Measurements from ENCODE around the gene SNAPIN. TPM values are rescaled to one million over a fixed set of nuclear protein-coding genes. Genes with fewer than 3 reads are reported as not detected.

Gene SNAPIN
- total RNA-seq, 2 experiments from 2014 or later, result 37.9 TPM

DNA sequence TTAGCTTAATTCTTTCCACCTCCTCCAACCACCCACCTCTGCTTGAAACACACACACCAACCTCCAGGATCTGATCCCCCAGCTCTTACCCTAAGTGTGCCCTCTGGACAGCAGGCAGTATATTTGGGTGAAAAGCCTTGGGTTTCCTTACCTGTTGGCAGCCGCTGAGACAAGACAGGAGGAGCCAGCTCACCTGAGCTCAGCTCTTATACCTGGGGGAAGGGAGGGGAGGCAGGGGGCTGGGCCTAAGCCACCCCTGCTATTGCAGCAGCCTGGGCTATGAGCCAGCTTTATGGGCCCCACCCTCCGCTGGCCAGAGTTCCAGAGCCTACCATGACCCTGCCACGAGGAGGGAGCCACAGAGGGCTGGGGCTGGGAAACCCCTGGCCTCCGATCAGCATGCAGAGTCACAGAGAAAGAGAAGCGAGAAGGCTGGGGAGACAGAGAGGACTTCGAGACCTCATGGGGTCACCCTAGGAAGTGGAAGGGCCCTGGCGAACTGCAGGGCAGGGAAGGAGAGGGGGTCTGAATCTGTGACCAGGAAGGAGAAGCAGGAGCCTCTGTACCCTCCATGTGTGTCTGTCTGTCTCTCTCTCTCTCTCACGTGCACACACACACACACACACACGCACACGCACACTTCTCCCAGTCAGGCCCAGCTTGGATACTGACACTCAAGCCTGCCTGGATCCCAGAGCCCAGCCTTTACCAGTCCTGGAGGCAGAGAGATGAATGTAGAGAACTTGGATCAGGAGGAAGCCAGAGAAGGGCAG is 42.2 kb upstream of the SNAPIN start, which contains the start of gene S100A14:
TSS of gene S100A14 (minus strand) at position 182 of the 773 bp plus-strand sequence. CDS start 467 bp downstream, outside the sequence.
- Mint-ChIP-seq H3K4me3 (no peak within 1 kb of the TSS), H3K9me3 (no peaks in the 10 kb centered on the region), H3K27ac (no peak within 1 kb of the TSS), H3K27me3 (peaks cover 3% of the 10 kb centered on the region), H3K36me3 (no peaks in the 10 kb centered on the region), H3K4me1 (no peaks in the 10 kb centered on the region)
- DNase-seq (no peak), ATAC-seq (ENCODE audit: low read depth) (no peak)
- POLR2A ChIA-PET, result interaction anchor here (1.2 kb wide), 1 partner anchor 17 kb away, joined by 5 read pairs; the partner anchor contains the start of gene CHTOP

GRCh38 chr1:153616917-153617311 is 41.6 kb upstream of the SNAPIN start:
- Mint-ChIP-seq H3K9me3 (no peaks in the 10 kb centered on the region), H3K27ac (no peak overlapping the region), H3K4me1 (no peaks in the 10 kb centered on the region), H3K4me3 (no peak overlapping the region), H3K36me3 (no peaks in the 10 kb centered on the region), H3K27me3 (peaks cover 2% of the 10 kb centered on the region)
- no peak for ATAC-seq (ENCODE audit: low read depth)
- POLR2A ChIA-PET, result no interaction called here
- no peak for DNase-seq

GRCh38 chr1:153617663-153618062 is 40.8 kb upstream of the SNAPIN start:
- H3K4me1 Mint-ChIP-seq, result no peaks in the 10 kb centered on the region
- no peak for ATAC-seq (ENCODE audit: low read depth)
- DNase-seq, result no peak
- no peak overlapping the region for H3K27ac Mint-ChIP-seq
- H3K27me3 Mint-ChIP-seq, result no peaks in the 10 kb centered on the region
- no peaks in the 10 kb centered on the region for H3K9me3 Mint-ChIP-seq
- no peak overlapping the region for H3K4me3 Mint-ChIP-seq
- H3K36me3 Mint-ChIP-seq, result no peaks in the 10 kb centered on the region
- POLR2A ChIA-PET, result no interaction called here

DNA sequence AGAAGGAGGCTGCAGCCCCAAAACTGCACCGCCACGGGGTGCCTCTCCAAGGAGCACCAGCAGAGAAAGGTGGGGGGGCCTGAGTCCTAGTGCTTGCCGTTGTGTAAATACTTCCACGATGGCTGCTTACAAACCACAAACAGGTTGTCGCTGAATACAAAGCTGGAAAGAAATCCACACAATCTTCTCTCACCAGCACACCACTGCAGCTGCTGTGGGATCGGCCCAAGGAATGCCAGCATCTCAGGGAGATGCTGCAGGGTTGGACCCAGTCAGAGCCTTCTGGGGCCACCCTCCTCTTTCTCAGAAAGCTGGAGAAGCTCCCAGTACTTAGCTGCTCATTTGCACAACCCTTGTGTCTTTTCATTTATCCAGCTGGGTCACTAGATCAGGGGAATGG is 39.3 kb upstream of the SNAPIN start:
- H3K27me3 Mint-ChIP-seq, result no peaks in the 10 kb centered on the region
- DNase-seq, result no peak
- no peak overlapping the region for H3K4me3 Mint-ChIP-seq
- no peak overlapping the region for H3K27ac Mint-ChIP-seq
- POLR2A ChIA-PET, result interaction anchor here (1.4 kb wide), 1 partner anchor 15 kb away, joined by 3 read pairs; the partner anchor contains the start of gene CHTOP
- H3K4me1 Mint-ChIP-seq, result no peaks in the 10 kb centered on the region
- no peaks in the 10 kb centered on the region for H3K36me3 Mint-ChIP-seq
- H3K9me3 Mint-ChIP-seq, result no peaks in the 10 kb centered on the region
- no peak for ATAC-seq (ENCODE audit: low read depth)

GRCh38 chr1:153623101-153623500 is 35.4 kb upstream of the SNAPIN start:
- Mint-ChIP-seq H3K4me3 (no peak overlapping the region), H3K27ac (no peak overlapping the region), H3K27me3 (no peaks in the 10 kb centered on the region), H3K4me1 (peaks cover 4% of the 10 kb centered on the region), H3K36me3 (no peaks in the 10 kb centered on the region), H3K9me3 (no peaks in the 10 kb centered on the region)
- no peak for DNase-seq
- ATAC-seq (ENCODE audit: low read depth), result no peak
- POLR2A ChIA-PET, result no interaction called here

GRCh38 chr1:153624965-153625611 is 33.4 kb upstream of the SNAPIN start:
- ATAC-seq (ENCODE audit: low read depth), result no peak
- no peaks in the 10 kb centered on the region for H3K9me3 Mint-ChIP-seq
- no peak overlapping the region for H3K4me3 Mint-ChIP-seq
- no peak overlapping the region for H3K27ac Mint-ChIP-seq
- no peaks in the 10 kb centered on the region for H3K36me3 Mint-ChIP-seq
- no peak for DNase-seq
- POLR2A ChIA-PET, result no interaction called here
- H3K27me3 Mint-ChIP-seq, result no peaks in the 10 kb centered on the region
- H3K4me1 Mint-ChIP-seq, result peaks cover 4% of the 10 kb centered on the region

GRCh38 chr1:153626477-153626903 is 32.0 kb upstream of the SNAPIN start:
- Mint-ChIP-seq H3K27me3 (no peaks in the 10 kb centered on the region), H3K4me3 (no peak overlapping the region), H3K9me3 (no peaks in the 10 kb centered on the region), H3K36me3 (no peaks in the 10 kb centered on the region), H3K27ac (no peak overlapping the region), H3K4me1 (peaks cover 6% of the 10 kb centered on the region)
- POLR2A ChIA-PET, result interaction anchor here (1.0 kb wide), 1 partner anchor 23 kb away, joined by 3 read pairs; no protein-coding TSS in a partner anchor
- ATAC-seq (ENCODE audit: low read depth), result no peak
- no peak for DNase-seq

DNA sequence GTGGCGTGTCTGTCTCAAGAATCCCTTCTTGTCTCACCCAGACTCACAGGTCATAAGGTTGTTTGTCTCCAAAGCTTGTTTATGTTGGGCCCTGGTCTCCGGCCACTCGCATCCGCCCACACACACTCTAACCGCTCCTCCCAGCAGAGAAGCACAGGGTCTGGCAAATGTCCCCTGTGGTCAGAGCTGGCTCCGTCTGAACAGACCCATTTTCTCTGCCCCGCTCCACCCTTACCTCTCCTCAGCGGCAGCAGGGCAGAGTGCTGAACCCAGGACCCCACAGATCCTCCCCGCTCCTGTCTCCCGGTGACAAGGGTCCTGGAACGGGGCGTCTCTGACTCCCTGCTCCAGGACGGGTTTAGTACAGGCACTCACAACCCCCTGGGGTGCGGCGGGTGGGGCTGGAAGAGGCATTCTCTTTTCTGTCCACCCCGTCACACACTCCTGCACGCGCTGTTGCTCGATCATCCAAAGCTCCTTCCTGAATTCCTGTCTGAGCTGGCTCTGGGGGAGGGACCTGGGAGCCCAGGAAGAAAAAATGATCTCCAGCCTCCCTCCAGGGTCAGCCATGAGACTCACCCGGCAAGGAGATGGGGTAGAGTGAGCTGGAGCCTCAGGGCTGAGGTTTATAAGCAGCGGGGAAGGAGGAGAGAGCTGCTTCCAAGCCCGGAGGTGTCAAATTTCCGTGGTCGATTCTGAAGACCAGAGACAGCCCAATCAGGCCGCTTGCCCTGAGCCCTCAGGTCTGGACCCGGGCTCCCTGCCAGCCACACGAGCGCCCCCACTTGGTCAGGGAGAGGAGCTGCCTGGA is 31.4 kb upstream of the SNAPIN start, which contains the start of gene S100A13:
TSS of gene S100A13 (minus strand) at position 602 of the 811 bp plus-strand sequence. CDS start 1,033 bp downstream, outside the sequence.
- Mint-ChIP-seq H3K27ac (peak within 1 kb of the TSS; percentile 26), H3K9me3 (no peaks in the 10 kb centered on the region), H3K4me3 (no peak within 1 kb of the TSS), H3K27me3 (no peaks in the 10 kb centered on the region), H3K4me1 (peaks cover 9% of the 10 kb centered on the region), H3K36me3 (peaks cover 2% of the 10 kb centered on the region)
- POLR2A ChIA-PET, result interaction anchor here (0.8 to 1.0 kb wide), 2 partner anchors 22 to 28 kb away, joined by 3 read pairs; no protein-coding TSS in a partner anchor
- DNase-seq, result no peak
- no peak for ATAC-seq (ENCODE audit: low read depth)

DNA sequence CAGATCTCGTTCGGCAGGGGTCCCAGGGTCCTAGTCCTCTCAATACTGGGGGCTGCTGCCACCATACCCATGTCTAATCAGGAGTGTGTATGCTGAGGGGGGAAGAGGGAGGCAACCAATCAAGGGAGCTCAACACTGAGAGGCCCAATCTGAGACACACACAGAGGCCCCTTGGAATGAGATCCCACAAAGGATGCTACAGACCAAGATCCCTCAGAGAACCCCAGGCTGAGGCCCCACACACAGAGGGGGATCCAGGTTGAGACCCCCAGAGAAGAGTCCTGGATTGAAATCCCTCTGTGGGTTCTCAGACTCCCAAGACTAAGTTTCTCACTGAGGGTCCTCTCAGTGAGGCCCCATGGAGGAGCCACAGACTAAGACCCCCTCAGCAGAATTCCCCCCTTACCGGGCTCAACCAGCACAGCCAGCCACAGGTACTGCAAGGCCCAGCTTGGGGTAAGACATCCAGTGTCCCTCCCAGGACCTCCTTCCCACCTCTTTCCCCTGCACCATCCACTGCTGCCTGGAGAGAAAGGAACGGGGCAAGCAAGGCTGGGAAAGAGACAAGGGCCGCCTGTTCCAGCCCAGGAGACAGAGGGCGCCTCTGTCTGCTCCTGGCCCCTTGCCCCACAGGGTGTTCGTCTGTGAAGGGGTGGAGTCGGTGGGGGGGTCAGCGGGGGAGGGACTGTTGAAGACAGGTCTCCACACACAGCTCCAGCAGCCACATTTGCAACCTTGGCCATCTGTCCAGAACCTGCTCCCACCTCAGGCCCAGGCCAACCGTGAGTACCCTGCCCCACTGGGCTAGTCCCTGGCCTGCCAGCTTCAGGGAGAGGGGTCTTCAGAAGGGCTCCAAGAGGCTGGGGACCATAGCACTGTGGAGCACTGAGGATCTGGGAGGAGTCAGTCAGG is 30.5 kb upstream of the SNAPIN start, which contains the start of gene S100A1:
TSS of gene S100A1 (plus strand) at position 720 of the 912 bp plus-strand sequence. CDS start 2,088 bp downstream, outside the sequence.
- peaks cover 13% of the 10 kb centered on the region for H3K4me1 Mint-ChIP-seq
- ATAC-seq (ENCODE audit: low read depth) (peak; percentile 12), DNase-seq (no peak)
- peak within 1 kb of the TSS; percentile 26 for H3K27ac Mint-ChIP-seq
- no peak within 1 kb of the TSS for H3K4me3 Mint-ChIP-seq
- no peaks in the 10 kb centered on the region for H3K9me3 Mint-ChIP-seq
- no peaks in the 10 kb centered on the region for H3K27me3 Mint-ChIP-seq
- H3K36me3 Mint-ChIP-seq, result peaks cover 4% of the 10 kb centered on the region
- POLR2A ChIA-PET, result interaction anchor here (0.8 kb wide), 1 partner anchor 29 kb away, joined by 3 read pairs; no protein-coding TSS in a partner anchor

- peaks cover 21% of the 10 kb centered on the region for H3K4me1 Mint-ChIP-seq
- no peaks in the 10 kb centered on the region for H3K27me3 Mint-ChIP-seq
- ATAC-seq (ENCODE audit: low read depth) (no peak), DNase-seq (no peak)
- H3K36me3 Mint-ChIP-seq, result peaks cover 4% of the 10 kb centered on the region
- no peak overlapping the region for H3K4me3 Mint-ChIP-seq
- POLR2A ChIA-PET, result no interaction called here
- H3K27ac Mint-ChIP-seq, result no peak overlapping the region
- H3K9me3 Mint-ChIP-seq, result no peaks in the 10 kb centered on the region
Measured at GRCh38 chr1:153628638-153629342, 29.7 kb upstream of the SNAPIN start.

- H3K4me1 Mint-ChIP-seq, result peaks cover 21% of the 10 kb centered on the region
Measured at GRCh38 chr1:153629343-153629665, 29.2 kb upstream of the SNAPIN start.

DNA sequence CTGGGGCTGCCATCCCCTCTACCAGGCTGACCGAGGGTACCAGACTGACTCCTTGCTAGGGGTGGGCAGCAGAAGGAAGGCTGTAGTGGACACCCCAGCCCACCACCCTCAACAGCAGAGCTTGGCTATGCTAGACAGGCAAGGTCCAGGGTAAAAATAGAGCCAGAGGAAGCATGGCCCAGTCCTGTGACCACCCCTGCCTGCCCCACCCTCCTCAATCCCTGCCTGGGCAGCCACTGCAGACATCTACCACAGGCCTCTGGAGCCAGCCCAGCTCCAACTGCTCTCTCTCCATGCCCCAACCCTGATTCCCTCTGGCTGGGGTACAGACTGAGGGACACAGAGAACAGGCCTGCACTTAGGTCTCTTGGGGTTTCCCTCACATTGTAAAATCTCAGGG is 28.5 kb upstream of the SNAPIN start:
- peaks cover 21% of the 10 kb centered on the region for H3K4me1 Mint-ChIP-seq
- ATAC-seq (ENCODE audit: low read depth) (no peak), DNase-seq (no peak)
- H3K36me3 Mint-ChIP-seq, result peaks cover 8% of the 10 kb centered on the region
- no peak overlapping the region for H3K27ac Mint-ChIP-seq
- POLR2A ChIA-PET, result no interaction called here
- no peaks in the 10 kb centered on the region for H3K9me3 Mint-ChIP-seq
- H3K27me3 Mint-ChIP-seq, result no peaks in the 10 kb centered on the region
- no peak overlapping the region for H3K4me3 Mint-ChIP-seq

More at GRCh38 chr1:153629343-153629665, 29.2 kb upstream of the SNAPIN start:
- H3K36me3 Mint-ChIP-seq, result peaks cover 5% of the 10 kb centered on the region
- POLR2A ChIA-PET, result no interaction called here
- no peak overlapping the region for H3K4me3 Mint-ChIP-seq
- no peak overlapping the region for H3K27ac Mint-ChIP-seq
- no peak for ATAC-seq (ENCODE audit: low read depth)
- DNase-seq, result no peak
- no peaks in the 10 kb centered on the region for H3K27me3 Mint-ChIP-seq
- no peaks in the 10 kb centered on the region for H3K9me3 Mint-ChIP-seq
